ENCODE results near the gene GEMIN5. TPM values are rescaled to one million over a fixed set of nuclear protein-coding genes. Genes with fewer than 3 reads are reported as not detected.

The GEMIN5 gene
- total RNA-seq, 2 experiments from 2014 or later, result 25.5 to 27.4 TPM

- DNase-seq, result no peak
- intact Hi-C loops (cut with micrococcal nuclease), result loop anchor here (10.0 kb wide), 2 partner anchors 167 to 657 kb away; partner anchors contain the start of gene GALNT10
- ChIA-PET CTCF (no interaction called here), POLR2A (no interaction called here)
- Mint-ChIP-seq H3K27me3 (no peaks in the 10 kb centered on the region), H3K36me3 (no peaks in the 10 kb centered on the region), H3K27ac (no peak overlapping the region), H3K9me3 (no peaks in the 10 kb centered on the region), H3K4me3 (no peak overlapping the region), H3K4me1 (ENCODE audit: low read depth) (no peaks in the 10 kb centered on the region)
Measured at GRCh38 chr5:154851351-154851750, 86.7 kb downstream of the GEMIN5 start.

DNA sequence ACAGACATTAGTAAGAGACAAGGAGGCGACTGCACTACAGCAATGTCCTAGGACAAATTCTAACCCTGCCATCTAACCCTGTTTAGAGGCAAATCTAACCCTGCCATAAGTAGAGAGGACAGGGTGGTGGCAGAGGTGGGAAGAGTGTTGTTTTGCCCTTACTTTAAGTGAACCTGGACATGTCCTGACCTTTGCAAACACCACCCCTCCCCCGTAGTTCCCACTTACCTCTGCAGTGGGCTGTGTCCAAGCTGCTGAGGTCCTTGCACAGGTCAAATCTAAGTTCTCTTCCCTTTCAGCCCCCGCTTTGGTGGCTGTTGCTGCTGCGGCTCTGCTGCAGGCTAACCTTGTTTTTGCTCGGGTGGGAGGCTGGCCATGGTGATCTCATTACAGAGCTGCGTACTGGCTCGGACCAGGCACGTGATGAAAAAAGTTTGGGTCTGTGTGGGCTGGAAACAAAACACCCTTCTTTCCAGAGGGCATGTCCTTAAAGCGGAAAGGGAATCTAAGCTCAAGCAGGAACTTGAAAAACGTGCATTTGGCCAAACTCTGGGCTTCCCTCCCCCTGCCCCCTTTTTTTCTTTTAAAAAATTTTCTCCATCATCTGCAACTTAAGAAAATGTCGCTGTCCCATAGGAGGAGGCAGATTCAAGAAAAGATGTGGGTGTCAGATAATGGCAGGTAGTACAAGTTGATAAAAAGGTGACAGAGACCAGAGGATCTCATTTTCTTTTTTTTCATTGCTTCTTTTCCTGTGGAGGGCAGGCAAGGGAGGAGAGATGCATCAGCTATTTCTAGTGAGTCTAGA is 87.6 kb downstream of the GEMIN5 start, which contains the start of gene FAXDC2:
FAXDC2 (minus strand) TSS at position 349 of the 808 bp plus-strand sequence. CDS start 12,425 bp downstream, outside the sequence.
- Mint-ChIP-seq H3K4me1 (ENCODE audit: low read depth) (no peaks in the 10 kb centered on the region), H3K4me3 (no peak within 1 kb of the TSS)

GRCh38 chr5:154849791-154850201 is 88.2 kb downstream of the GEMIN5 start:
- no peaks in the 10 kb centered on the region for H3K4me1 Mint-ChIP-seq (ENCODE audit: low read depth)
- H3K36me3 Mint-ChIP-seq, result no peaks in the 10 kb centered on the region
- DNase-seq, result no peak
- H3K4me3 Mint-ChIP-seq, result no peak overlapping the region
- H3K27me3 Mint-ChIP-seq, result no peaks in the 10 kb centered on the region
- POLR2A ChIA-PET, result no interaction called here
- H3K27ac Mint-ChIP-seq, result no peak overlapping the region
- intact Hi-C loops (cut with micrococcal nuclease), result loop anchor here (10.0 kb wide), 2 partner anchors 165 to 655 kb away; partner anchors contain the start of gene GALNT10
- H3K9me3 Mint-ChIP-seq, result no peaks in the 10 kb centered on the region
- CTCF ChIA-PET, result no interaction called here

More for the DNA sequence above, 87.6 kb downstream of the GEMIN5 start, which contains the start of gene FAXDC2:
- Mint-ChIP-seq H3K27ac (no peak within 1 kb of the TSS), H3K36me3 (no peaks in the 10 kb centered on the region), H3K9me3 (no peaks in the 10 kb centered on the region), H3K27me3 (no peaks in the 10 kb centered on the region)
- intact Hi-C loops (cut with micrococcal nuclease), result loop anchor here (10.0 kb wide), 2 partner anchors 166 to 656 kb away; partner anchors contain the start of gene GALNT10
- CTCF ChIA-PET, result no interaction called here
- DNase-seq, result no peak
- POLR2A ChIA-PET, result no interaction called here

DNA sequence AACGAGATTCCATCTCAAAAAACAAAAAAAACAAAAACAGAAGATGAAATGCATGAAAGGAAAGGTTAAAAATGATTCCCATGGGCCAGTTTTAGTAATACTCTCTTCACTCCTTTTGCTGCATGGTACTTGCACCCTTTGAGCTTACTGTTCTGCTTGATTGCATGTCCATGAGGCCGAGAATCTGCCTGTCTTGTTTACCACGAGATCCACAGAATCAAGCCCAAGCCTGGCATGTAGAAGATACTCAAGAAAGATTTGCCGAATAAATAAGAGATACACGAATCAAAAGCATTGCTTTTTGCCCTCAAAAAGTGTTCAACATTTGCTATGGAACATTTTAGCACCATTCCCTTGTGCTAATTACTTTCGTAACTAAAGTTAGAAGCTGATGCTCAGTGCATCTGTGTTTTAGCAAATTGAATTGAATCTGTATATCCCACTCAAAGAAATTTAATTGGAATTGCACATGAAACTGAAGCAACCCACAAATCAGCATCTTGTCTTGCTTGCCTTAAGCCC is 88.7 kb downstream of the GEMIN5 start:
- Mint-ChIP-seq H3K27ac (no peak overlapping the region), H3K4me3 (no peak overlapping the region), H3K27me3 (no peaks in the 10 kb centered on the region), H3K36me3 (no peaks in the 10 kb centered on the region), H3K9me3 (no peaks in the 10 kb centered on the region), H3K4me1 (ENCODE audit: low read depth) (no peaks in the 10 kb centered on the region)
- CTCF ChIA-PET, result no interaction called here
- POLR2A ChIA-PET, result no interaction called here
- DNase-seq, result no peak
- intact Hi-C loops (cut with micrococcal nuclease), result no loop called here

GRCh38 chr5:154844809-154845208 is 93.2 kb downstream of the GEMIN5 start:
- H3K36me3 Mint-ChIP-seq, result no peaks in the 10 kb centered on the region
- H3K9me3 Mint-ChIP-seq, result no peaks in the 10 kb centered on the region
- no peaks in the 10 kb centered on the region for H3K4me1 Mint-ChIP-seq (ENCODE audit: low read depth)
- H3K27me3 Mint-ChIP-seq, result no peaks in the 10 kb centered on the region
- no peak overlapping the region for H3K27ac Mint-ChIP-seq
- no peak overlapping the region for H3K4me3 Mint-ChIP-seq
- DNase-seq, result no peak
- intact Hi-C loops (cut with micrococcal nuclease), result no loop called here
- ChIA-PET CTCF (interaction anchor here (0.9 kb wide), 1 partner anchor 391 kb away, joined by 3 read pairs; no protein-coding TSS in a partner anchor), POLR2A (interaction anchor here (1.5 kb wide), 1 partner anchor 12 kb away, joined by 4 read pairs; no protein-coding TSS in a partner anchor)

DNA sequence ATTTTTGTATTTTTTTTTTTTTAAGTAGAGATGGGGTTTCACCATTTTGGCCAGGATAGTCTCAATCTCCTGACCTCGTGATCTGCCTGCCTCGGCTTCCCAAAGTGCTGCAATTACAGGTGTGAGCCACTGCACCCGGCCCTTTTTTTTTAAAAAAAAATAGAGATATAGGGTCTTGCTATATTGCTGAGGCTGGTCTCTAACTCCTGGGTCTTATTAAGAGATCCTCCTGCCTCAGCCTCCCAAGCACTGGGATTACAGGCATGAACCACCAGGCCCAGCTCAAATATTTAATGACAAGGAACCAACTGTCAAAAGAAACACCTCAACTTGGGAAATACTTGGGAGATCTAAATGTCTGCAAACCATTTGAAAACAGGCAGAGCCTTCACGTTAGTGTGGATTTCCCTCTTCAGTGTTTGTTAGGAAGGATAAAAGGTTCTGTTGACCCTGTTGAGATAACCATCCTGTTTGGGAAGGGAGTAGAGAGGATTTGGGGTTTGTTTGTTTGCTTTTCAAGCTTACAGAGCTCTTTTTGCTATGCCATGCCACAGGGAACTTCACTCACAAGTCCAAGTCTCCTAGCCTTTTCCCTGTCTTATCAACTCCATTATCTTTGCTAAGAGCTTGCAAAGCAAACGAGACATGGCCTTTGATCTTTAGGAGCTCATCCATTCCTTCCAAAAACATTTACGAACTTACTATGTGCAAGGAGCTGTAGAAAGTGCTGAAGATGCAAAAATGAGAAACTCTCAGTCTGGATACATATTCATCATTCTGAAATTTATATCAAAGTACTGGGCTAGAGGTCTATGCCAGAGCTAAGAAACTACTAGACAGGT is 95.1 kb downstream of the GEMIN5 start:
- CTCF ChIA-PET, result no interaction called here
- Mint-ChIP-seq H3K27ac (no peak overlapping the region), H3K36me3 (no peaks in the 10 kb centered on the region), H3K4me1 (ENCODE audit: low read depth) (no peaks in the 10 kb centered on the region), H3K4me3 (no peak overlapping the region), H3K9me3 (no peaks in the 10 kb centered on the region), H3K27me3 (no peaks in the 10 kb centered on the region)
- DNase-seq, result no peak
- POLR2A ChIA-PET, result no interaction called here
- intact Hi-C loops (cut with micrococcal nuclease), result no loop called here

DNA sequence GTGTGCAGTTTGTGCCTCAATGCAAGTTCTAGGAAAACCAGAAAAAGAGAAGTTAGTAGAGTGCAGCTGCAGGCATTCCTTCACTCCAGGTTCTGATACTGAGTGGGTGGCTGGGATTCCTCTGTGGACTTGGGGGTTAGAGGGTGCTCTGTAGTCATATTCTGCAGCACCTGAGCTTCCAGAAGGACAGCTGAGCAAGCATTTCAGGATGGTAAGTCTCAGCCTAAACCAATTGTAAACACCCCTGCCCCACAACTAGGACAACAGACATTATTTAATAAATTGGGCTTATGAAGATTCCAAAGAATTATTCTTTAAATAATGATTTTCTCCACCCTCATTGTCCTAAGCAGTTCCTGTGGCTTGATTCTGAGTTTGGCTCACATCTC is 96.7 kb downstream of the GEMIN5 start:
- CTCF ChIA-PET, result no interaction called here
- Mint-ChIP-seq H3K36me3 (no peaks in the 10 kb centered on the region), H3K4me3 (no peak overlapping the region), H3K27me3 (no peaks in the 10 kb centered on the region), H3K27ac (no peak overlapping the region), H3K9me3 (no peaks in the 10 kb centered on the region), H3K4me1 (ENCODE audit: low read depth) (no peaks in the 10 kb centered on the region)
- intact Hi-C loops (cut with micrococcal nuclease), result no loop called here
- DNase-seq, result no peak
- POLR2A ChIA-PET, result no interaction called here

DNA sequence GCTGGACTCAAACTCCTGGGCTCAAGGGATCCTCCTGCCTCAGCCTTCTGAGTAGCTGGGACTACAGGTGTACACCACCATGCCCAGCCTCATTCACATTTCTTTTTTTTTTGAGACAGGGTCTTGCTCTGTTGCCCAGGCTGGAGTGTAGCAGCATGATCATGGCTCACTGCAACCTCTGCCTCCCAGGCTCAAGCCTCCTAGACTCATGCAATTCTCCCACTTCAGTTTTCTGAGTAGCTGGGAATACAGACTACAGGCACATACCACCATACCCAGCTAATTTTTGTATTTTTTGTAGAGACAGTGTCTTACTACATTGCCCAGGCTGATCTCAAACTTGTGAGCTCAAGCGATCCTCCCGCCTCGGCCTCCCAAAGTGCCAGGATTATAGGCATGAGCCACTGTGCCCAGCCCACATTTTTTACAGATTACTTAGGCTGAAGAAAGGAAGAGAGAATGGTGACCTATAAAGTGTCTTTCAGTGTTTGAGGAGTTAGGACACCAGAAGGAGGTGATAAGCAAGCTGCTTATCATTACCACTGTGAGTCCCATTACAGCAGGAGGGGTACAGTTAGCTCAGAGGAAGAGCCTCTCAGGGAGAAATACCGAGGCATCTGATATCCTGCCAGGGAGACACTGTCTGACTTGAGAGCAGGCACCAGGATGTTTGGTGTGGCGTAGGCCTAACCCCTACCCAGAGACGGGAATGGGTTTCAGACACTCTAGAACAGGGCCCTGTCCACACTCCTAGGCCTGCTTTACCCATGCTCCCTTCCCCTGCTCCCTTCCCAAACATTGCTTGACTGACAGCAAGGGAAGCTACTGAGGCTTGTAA is 97.4 kb downstream of the GEMIN5 start:
- DNase-seq, result no peak
- H3K4me3 Mint-ChIP-seq, result no peak overlapping the region
- ChIA-PET CTCF (no interaction called here), POLR2A (no interaction called here)
- intact Hi-C loops (cut with micrococcal nuclease), result no loop called here
- no peak overlapping the region for H3K27ac Mint-ChIP-seq
- no peaks in the 10 kb centered on the region for H3K9me3 Mint-ChIP-seq
- H3K4me1 Mint-ChIP-seq (ENCODE audit: low read depth), result no peaks in the 10 kb centered on the region
- H3K27me3 Mint-ChIP-seq, result no peaks in the 10 kb centered on the region
- no peaks in the 10 kb centered on the region for H3K36me3 Mint-ChIP-seq

Other genes starting within 250 kb of the GEMIN5 start
- gene LARP1, start 182.8 kb downstream of the GEMIN5 start, total RNA-seq, result 100 to 1,000 TPM; 186 to 201 TPM
- gene FAXDC2, start 87.6 kb downstream of the GEMIN5 start, total RNA-seq, result not detected
- 10 to 100 TPM; 66.5 to 66.9 TPM for gene CNOT8, start 79.6 kb downstream of the GEMIN5 start, total RNA-seq
- 10 to 100 TPM; 80.8 to 82.2 TPM for gene MRPL22, start 2.9 kb upstream of the GEMIN5 start, total RNA-seq
- under 1 TPM; 0.05 TPM for gene KIF4B, start 75.5 kb upstream of the GEMIN5 start, total RNA-seq

Measured in activated CD4-positive, alpha-beta memory T cell treated with anti-CD3 and anti-CD28 coated beads for 36 hours (primary cell).